Measurements from ENCODE around the gene KRT17.

- TF ChIP-seq CREM (CRISPR knock-in tag; IDR thresholded peaks at IDR 0.05) = no peak
- TF ChIP-seq, protein P1, sequence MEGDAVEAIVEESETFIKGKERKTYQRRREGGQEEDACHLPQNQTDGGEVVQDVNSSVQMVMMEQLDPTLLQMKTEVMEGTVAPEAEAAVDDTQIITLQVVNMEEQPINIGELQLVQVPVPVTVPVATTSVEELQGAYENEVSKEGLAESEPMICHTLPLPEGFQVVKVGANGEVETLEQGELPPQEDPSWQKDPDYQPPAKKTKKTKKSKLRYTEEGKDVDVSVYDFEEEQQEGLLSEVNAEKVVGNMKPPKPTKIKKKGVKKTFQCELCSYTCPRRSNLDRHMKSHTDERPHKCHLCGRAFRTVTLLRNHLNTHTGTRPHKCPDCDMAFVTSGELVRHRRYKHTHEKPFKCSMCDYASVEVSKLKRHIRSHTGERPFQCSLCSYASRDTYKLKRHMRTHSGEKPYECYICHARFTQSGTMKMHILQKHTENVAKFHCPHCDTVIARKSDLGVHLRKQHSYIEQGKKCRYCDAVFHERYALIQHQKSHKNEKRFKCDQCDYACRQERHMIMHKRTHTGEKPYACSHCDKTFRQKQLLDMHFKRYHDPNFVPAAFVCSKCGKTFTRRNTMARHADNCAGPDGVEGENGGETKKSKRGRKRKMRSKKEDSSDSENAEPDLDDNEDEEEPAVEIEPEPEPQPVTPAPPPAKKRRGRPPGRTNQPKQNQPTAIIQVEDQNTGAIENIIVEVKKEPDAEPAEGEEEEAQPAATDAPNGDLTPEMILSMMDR (IDR thresholded peaks at IDR 0.05) = no peak
- no peak for TF ChIP-seq ETV6 (CRISPR knock-in tag; IDR thresholded peaks at IDR 0.05)
- no peak for TF ChIP-seq CREB1 (CRISPR knock-in tag; IDR thresholded peaks at IDR 0.05)
- no peak for TF ChIP-seq ZNF281 (CRISPR knock-in tag; IDR thresholded peaks at IDR 0.05)
- TF ChIP-seq, protein P2, sequence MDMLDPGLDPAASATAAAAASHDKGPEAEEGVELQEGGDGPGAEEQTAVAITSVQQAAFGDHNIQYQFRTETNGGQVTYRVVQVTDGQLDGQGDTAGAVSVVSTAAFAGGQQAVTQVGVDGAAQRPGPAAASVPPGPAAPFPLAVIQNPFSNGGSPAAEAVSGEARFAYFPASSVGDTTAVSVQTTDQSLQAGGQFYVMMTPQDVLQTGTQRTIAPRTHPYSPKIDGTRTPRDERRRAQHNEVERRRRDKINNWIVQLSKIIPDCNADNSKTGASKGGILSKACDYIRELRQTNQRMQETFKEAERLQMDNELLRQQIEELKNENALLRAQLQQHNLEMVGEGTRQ (CRISPR knock-in tag; IDR thresholded peaks at IDR 0.05) = no peak
- no peak for TF ChIP-seq ZNF138 (CRISPR knock-in tag; conservative IDR thresholded peaks at IDR 0.05)
- TF ChIP-seq, protein P3, sequence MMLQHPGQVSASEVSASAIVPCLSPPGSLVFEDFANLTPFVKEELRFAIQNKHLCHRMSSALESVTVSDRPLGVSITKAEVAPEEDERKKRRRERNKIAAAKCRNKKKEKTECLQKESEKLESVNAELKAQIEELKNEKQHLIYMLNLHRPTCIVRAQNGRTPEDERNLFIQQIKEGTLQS (CRISPR knock-in tag; conservative IDR thresholded peaks at IDR 0.05) = no peak
- TF ChIP-seq MAX (CRISPR knock-in tag; IDR thresholded peaks at IDR 0.05) = no peak
- no peak for TF ChIP-seq NR2C2 (CRISPR knock-in tag; IDR thresholded peaks at IDR 0.05)
- no peak for TF ChIP-seq JUN (CRISPR knock-in tag; IDR thresholded peaks at IDR 0.05)
- no peak for TF ChIP-seq NR3C1 (CRISPR knock-in tag; conservative IDR thresholded peaks at IDR 0.05; ENCODE audit: low read depth)
- no peak for TF ChIP-seq SMAD3 (CRISPR knock-in tag; IDR thresholded peaks at IDR 0.05; ENCODE audit: borderline replicate concordance)
- TF ChIP-seq ZNF232 (CRISPR knock-in tag; IDR thresholded peaks at IDR 0.05) = no peak
These were observed 29.7 kb upstream of the KRT17 start for GRCh38 chr17:41653892-41654677.

All from WTC11 (cell line).